Vagina (tissue), 2 donors: ENCODE data around the gene PTPRA. TPM values are rescaled to one million over a fixed set of nuclear protein-coding genes. Genes with fewer than 3 reads are reported as not detected.
"Not testable (repeated sequence)": the region's sequence is repeated elsewhere in the genome, so short reads cannot be mapped to it uniquely, and the experiment has no call there.

ENCODE experiments used
- DNase-seq, 2 donors: peaks; one replicate each; pipeline ENCODE4 v3.0.0-alpha.2; 2017; ENCODE audit errors: extremely low spot score in 2 of 2
- H3K27ac ChIP-seq: fragments of 200-600 bp; sonication (generic); one replicate; pipeline ENCODE4 v1.5.1; 2019
- H3K27me3 ChIP-seq: fragments of 200-600 bp; sonication (generic); one replicate; pipeline ENCODE4 v1.5.1; 2019
- H3K36me3 ChIP-seq, 2 donors: fragments of 200-600 bp; sonication (generic); one replicate each; pipeline ENCODE4 v1.5.1; 2017 to 2019
- H3K4me1 ChIP-seq: fragments of 200-600 bp; sonication (generic); one replicate; pipeline ENCODE4 v1.5.1; 2019
- H3K4me3 ChIP-seq, 2 donors: fragments of 200-600 bp; sonication (generic); 1 replicate in 1 of 2; 2 replicates in 1 of 2; pipeline ENCODE4 v1.5.1; 2016 to 2019
- H3K9me3 ChIP-seq: fragments of 200-600 bp; sonication (generic); one replicate; pipeline ENCODE4 v1.5.1; 2019
- CTCF ChIP-seq, 3 experiments: fragments of 450-650 bp in 2 of 3; fragments of 200-600 bp in 1 of 3; sonication (generic) in 1 of 3; IDR thresholded peaks; one replicate each; pipeline ENCODE4 v1.5.1; 2017 to 2019; ENCODE audit warnings: antibody characterized with exemption in 3 of 3, mild to moderate bottlenecking in 2 of 3, moderate library complexity in 2 of 3
- POLR2A ChIP-seq, 2 donors: fragments of 450-650 bp; IDR thresholded peaks; one replicate each; pipeline ENCODE4 v1.6.1; 2017; ENCODE audit warnings: antibody characterized with exemption in 2 of 2, mild to moderate bottlenecking in 2 of 2, moderate library complexity in 2 of 2
- POLR2AphosphoS5 ChIP-seq, 2 donors: sonication (generic); formaldehyde crosslinking; IDR thresholded peaks; one replicate each; pipeline ENCODE4 v1.9.0; 2017; ENCODE audit warnings: antibody characterized with exemption in 2 of 2, mild to moderate bottlenecking in 2 of 2, low read depth in 1 of 2; ENCODE audit not compliant: insufficient read depth in 1 of 2
- intact Hi-C: fragments of 100-400 bp; cut with DNase I; formaldehyde crosslinking; loops from one replicate; pipeline ENCODE4 v1.15.1; 2023
- total RNA-seq: library from RNA; depleted of rRNA; stranded (reverse); fragments of >200 nt; gene quantifications from one replicate; pipeline ENCODE4 v1.2.3, GENCODE V29; 2016

Gene PTPRA
- total RNA-seq, 1 donor from 2014 or later: 45.7 TPM

GRCh38 chr20:3014179-3014578 is 140.9 kb downstream of the PTPRA start:
- no peaks in the 10 kb centered on the region for H3K27me3 ChIP-seq
- TF ChIP-seq POLR2AphosphoS5 (IDR thresholded peaks at IDR 0.05; ENCODE audit: insufficient read depth in 1 of 2, low read depth in 1 of 2): no peak
- no peak for TF ChIP-seq CTCF (IDR thresholded peaks at IDR 0.05)
- no peak for TF ChIP-seq POLR2A (IDR thresholded peaks at IDR 0.05)
- no peak for DNase-seq
- intact Hi-C loops: no loop called here
- H3K27ac ChIP-seq: no peak overlapping the region
- no peaks in the 10 kb centered on the region for H3K9me3 ChIP-seq
- H3K4me3 ChIP-seq: no peak overlapping the region
- H3K36me3 ChIP-seq: peaks cover 0 to 47% of the 10 kb centered on the region in 2 donors
- H3K4me1 ChIP-seq: no peaks in the 10 kb centered on the region

GRCh38 chr20:3014662-3015061 is 141.4 kb downstream of the PTPRA start:
- H3K36me3 ChIP-seq: peaks cover 0 to 45% of the 10 kb centered on the region in 2 donors

GRCh38 chr20:3015302-3015701 is 142.0 kb downstream of the PTPRA start:
- H3K27me3 ChIP-seq, H3K4me3 ChIP-seq, intact Hi-C loops, H3K27ac ChIP-seq, H3K4me1 ChIP-seq, H3K9me3 ChIP-seq, DNase-seq: not testable (repeated sequence)
- H3K36me3 ChIP-seq: peaks cover 0 to 39% of the 10 kb centered on the region in 2 donors

More at GRCh38 chr20:3014662-3015061, 141.4 kb downstream of the PTPRA start:
- Histone ChIP-seq H3K4me3 (no peak overlapping the region), H3K9me3 (no peaks in the 10 kb centered on the region), H3K4me1 (no peaks in the 10 kb centered on the region), H3K27me3 (no peaks in the 10 kb centered on the region), H3K27ac (no peak overlapping the region)
- no peak for DNase-seq
- intact Hi-C loops: no loop called here
- TF ChIP-seq POLR2A (IDR thresholded peaks at IDR 0.05) (no peak), CTCF (IDR thresholded peaks at IDR 0.05) (no peak), POLR2AphosphoS5 (IDR thresholded peaks at IDR 0.05; ENCODE audit: insufficient read depth in 1 of 2, low read depth in 1 of 2) (no peak)

- Histone ChIP-seq H3K36me3 (peaks cover 0 to 53% of the 10 kb centered on the region in 2 donors), H3K4me3 (no peak overlapping the region)
- intact Hi-C loops: no loop called here
Observed at GRCh38 chr20:3021327-3021726, 148.0 kb downstream of the PTPRA start.

GRCh38 chr20:3021777-3022176 is 148.5 kb downstream of the PTPRA start:
- no peaks in the 10 kb centered on the region for H3K27me3 ChIP-seq
- H3K27ac ChIP-seq: no peak overlapping the region
- TF ChIP-seq CTCF (IDR thresholded peaks at IDR 0.05): no peak
- no peak for TF ChIP-seq POLR2AphosphoS5 (IDR thresholded peaks at IDR 0.05; ENCODE audit: insufficient read depth in 1 of 2, low read depth in 1 of 2)
- TF ChIP-seq POLR2A (IDR thresholded peaks at IDR 0.05): no peak
- no peak for DNase-seq
- no peak overlapping the region for H3K4me3 ChIP-seq
- H3K36me3 ChIP-seq: peaks cover 0 to 53% of the 10 kb centered on the region in 2 donors
- intact Hi-C loops: no loop called here
- no peaks in the 10 kb centered on the region for H3K9me3 ChIP-seq
- H3K4me1 ChIP-seq: no peaks in the 10 kb centered on the region

More at GRCh38 chr20:3021327-3021726, 148.0 kb downstream of the PTPRA start:
- DNase-seq: no peak
- H3K4me1 ChIP-seq: no peaks in the 10 kb centered on the region
- H3K9me3 ChIP-seq: no peaks in the 10 kb centered on the region
- TF ChIP-seq POLR2A (IDR thresholded peaks at IDR 0.05) (no peak), CTCF (IDR thresholded peaks at IDR 0.05) (no peak), POLR2AphosphoS5 (IDR thresholded peaks at IDR 0.05; ENCODE audit: insufficient read depth in 1 of 2, low read depth in 1 of 2) (no peak)
- H3K27me3 ChIP-seq: no peaks in the 10 kb centered on the region
- no peak overlapping the region for H3K27ac ChIP-seq

- H3K27me3 ChIP-seq, intact Hi-C loops, DNase-seq, H3K27ac ChIP-seq, H3K4me3 ChIP-seq, H3K9me3 ChIP-seq, H3K4me1 ChIP-seq: not testable (repeated sequence)
- peaks cover 0 to 54% of the 10 kb centered on the region in 2 donors for H3K36me3 ChIP-seq
Observed at GRCh38 chr20:3022559-3023490, 149.5 kb downstream of the PTPRA start.
